ENCODE measurements around the gene TGFBR2. TPM values are rescaled to one million over a fixed set of nuclear protein-coding genes. Genes with fewer than 3 reads are reported as not detected.
A peak's percentile ranks its signal among the peaks of the same experiment; 100 is the strongest.
"Not testable (repeated sequence)": the region's sequence is repeated elsewhere in the genome, so short reads cannot be mapped to it uniquely, and the experiment has no call there.

The TGFBR2 gene
- total RNA-seq, 4 donors from 2014 or later, result 10.1 to 114 (median 48.7) TPM

DNA sequence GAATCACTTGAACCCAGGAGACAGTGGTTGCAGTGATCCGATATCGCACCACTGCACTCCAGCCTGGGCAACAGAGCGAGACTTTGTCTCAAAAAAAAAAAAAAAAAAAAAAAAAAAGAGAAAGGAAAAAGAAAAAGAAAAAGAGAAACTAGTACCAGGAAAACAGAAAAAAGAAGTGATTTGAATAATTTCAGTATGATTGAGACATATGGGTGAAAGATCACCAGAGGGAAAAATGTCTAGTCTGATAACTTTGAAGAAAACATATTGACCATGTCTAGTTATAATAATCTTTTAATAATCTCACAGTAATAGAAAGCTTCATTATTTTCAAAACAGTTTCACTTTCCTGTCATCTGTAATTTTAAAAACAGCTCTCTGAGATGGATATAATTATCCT lies 16.4 kb downstream of the TGFBR2 start:
- TF ChIP-seq, protein P1, sequence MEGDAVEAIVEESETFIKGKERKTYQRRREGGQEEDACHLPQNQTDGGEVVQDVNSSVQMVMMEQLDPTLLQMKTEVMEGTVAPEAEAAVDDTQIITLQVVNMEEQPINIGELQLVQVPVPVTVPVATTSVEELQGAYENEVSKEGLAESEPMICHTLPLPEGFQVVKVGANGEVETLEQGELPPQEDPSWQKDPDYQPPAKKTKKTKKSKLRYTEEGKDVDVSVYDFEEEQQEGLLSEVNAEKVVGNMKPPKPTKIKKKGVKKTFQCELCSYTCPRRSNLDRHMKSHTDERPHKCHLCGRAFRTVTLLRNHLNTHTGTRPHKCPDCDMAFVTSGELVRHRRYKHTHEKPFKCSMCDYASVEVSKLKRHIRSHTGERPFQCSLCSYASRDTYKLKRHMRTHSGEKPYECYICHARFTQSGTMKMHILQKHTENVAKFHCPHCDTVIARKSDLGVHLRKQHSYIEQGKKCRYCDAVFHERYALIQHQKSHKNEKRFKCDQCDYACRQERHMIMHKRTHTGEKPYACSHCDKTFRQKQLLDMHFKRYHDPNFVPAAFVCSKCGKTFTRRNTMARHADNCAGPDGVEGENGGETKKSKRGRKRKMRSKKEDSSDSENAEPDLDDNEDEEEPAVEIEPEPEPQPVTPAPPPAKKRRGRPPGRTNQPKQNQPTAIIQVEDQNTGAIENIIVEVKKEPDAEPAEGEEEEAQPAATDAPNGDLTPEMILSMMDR (IDR thresholded peaks at IDR 0.05), result no peak
- TF ChIP-seq POLR2A (IDR thresholded peaks at IDR 0.05), result no peak

DNA sequence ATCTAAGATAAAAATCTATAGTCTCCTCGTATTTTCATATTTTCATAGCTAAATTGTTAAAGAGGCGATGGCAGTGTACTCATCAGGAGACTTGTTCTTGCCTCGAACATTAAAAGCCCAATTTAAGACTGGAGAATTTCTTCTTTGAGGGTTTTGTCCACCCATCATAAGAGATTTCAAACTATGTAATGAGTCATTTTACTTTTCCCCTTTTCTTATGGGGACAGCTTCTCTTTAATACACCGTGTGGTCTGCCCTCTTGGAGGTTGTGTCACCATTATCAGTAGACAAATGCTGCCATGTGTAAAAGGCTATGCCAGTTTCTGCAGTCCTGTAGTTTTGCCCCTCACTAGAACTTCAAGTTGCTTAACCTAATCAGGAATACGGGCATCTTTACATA lies 16.9 kb downstream of the TGFBR2 start:
- intact Hi-C loops (cut with DNase I), result no loop called here
- Histone ChIP-seq H3K27ac (peak overlapping the region in 3 of 4 donors; percentile 19 to 33 (median 32)), H3K4me3 (no peak overlapping the region), H3K36me3 (peaks cover 0 to 8% (median 0%) of the 10 kb centered on the region in 3 donors), H3K27me3 (no peaks in the 10 kb centered on the region), H3K9me3 (no peaks in the 10 kb centered on the region), H3K4me1 (peaks cover 16 to 99% (median 70%) of the 10 kb centered on the region in 3 donors)
- no peak for TF ChIP-seq POLR2A (IDR thresholded peaks at IDR 0.05)
- TF ChIP-seq, protein P1 (IDR thresholded peaks at IDR 0.05), result no peak
- no peak for DNase-seq
- 67 to 76% methylated on average over 5 of the region's 5 CpGs for WGBS, 2 donors

More for the DNA sequence above, 16.4 kb downstream of the TGFBR2 start:
- H3K27me3 ChIP-seq, result no peaks in the 10 kb centered on the region
- peaks cover 0 to 8% (median 0%) of the 10 kb centered on the region in 3 donors for H3K36me3 ChIP-seq
- no peak for DNase-seq
- intact Hi-C loops (cut with DNase I), result no loop called here
- H3K4me3 ChIP-seq, result no peak overlapping the region
- peaks cover 16 to 99% (median 65%) of the 10 kb centered on the region in 3 donors for H3K4me1 ChIP-seq
- peak overlapping the region in 3 of 4 donors; percentile 25 to 33 (median 28) for H3K27ac ChIP-seq
- no peaks in the 10 kb centered on the region for H3K9me3 ChIP-seq
- 79 to 100% methylated on average over 2 to 3 of the region's 3 CpGs for WGBS, 2 donors

DNA sequence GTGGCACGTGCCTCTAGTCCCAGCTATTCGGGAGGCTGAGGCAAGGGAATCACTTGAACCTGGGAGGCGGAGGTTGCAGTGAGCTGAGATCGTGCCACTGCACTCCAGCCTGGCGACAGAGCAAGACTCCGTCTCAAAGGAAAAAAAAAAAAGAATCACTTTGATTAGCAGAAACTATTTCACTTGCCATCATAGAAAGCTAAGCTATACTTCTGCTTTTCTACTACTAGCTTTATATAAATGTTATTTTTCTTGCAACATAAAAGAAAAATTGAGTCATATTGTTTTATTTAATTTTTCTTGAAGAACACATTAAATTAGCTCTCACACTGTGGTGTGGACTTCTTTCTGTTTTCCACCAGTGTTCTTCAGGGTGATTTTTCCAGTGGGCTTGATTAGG lies 18.1 kb downstream of the TGFBR2 start:
- H3K9me3 ChIP-seq; H3K27me3 ChIP-seq; DNase-seq; H3K4me3 ChIP-seq; intact Hi-C loops (cut with DNase I); H3K36me3 ChIP-seq: not testable (repeated sequence)
- Histone ChIP-seq H3K27ac (peak overlapping the region in 1 of 4 donors; percentile 44), H3K4me1 (peaks cover 21 to 99% (median 76%) of the 10 kb centered on the region in 3 donors)
- 78 to 88% methylated on average over 6 of the region's 6 CpGs for WGBS, 2 donors

DNA sequence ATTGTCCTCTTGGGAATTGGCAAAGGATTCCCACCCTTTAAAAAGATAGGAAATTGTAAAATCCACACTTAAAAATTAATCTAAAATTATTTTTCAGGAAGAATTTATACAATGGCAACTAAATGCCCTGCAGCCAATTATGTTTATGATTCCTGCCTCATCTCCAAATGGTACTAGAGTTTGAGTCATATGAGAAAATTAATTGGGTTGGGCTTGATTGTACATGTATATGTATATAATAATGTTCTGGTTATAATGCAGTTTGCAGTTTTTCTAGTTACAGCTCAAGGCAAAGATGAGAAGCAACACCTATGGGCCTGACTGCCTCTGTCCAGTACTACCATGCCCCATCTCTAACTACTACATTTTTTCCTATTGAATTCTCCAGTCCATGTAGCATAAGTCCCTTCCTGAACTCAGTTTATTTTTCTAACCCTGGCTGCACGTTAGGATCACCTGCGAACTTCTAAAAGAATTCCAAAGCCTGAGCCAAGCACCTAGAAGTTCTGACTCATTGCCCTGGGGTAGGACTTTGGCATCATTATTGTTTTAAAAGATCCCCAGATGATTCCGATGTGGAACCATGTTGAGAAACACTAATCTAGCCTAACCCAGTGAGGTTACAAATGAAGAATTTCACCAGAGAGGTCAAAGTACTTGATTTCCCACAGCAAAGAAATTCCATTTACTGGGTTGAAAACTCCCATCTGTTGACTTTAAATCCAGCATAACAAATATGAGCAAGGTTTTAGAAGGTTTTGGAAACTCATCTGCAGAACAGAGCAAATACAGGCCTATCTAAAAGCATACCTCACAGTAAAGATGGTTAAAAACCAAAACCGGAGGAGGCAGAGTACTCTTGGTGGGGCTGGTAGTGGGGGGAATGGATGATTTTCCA lies 19.4 kb downstream of the TGFBR2 start:
- no peaks in the 10 kb centered on the region for H3K9me3 ChIP-seq
- 39 to 51% methylated on average over 3 to 4 of the region's 4 CpGs for WGBS, 2 donors
- peak overlapping the region; percentile 48 to 80 (median 70) for H3K27ac ChIP-seq
- H3K4me1 ChIP-seq, result peaks cover 18 to 100% (median 78%) of the 10 kb centered on the region in 3 donors
- no peak for DNase-seq
- peak overlapping the region in 1 of 4 donors; percentile 7 for H3K4me3 ChIP-seq
- TF ChIP-seq, protein P1 (IDR thresholded peaks at IDR 0.05), result no peak
- TF ChIP-seq POLR2A (IDR thresholded peaks at IDR 0.05), result no peak
- intact Hi-C loops (cut with DNase I), result no loop called here
- peaks cover 0 to 8% (median 0%) of the 10 kb centered on the region in 3 donors for H3K36me3 ChIP-seq
- H3K27me3 ChIP-seq, result no peaks in the 10 kb centered on the region

DNA sequence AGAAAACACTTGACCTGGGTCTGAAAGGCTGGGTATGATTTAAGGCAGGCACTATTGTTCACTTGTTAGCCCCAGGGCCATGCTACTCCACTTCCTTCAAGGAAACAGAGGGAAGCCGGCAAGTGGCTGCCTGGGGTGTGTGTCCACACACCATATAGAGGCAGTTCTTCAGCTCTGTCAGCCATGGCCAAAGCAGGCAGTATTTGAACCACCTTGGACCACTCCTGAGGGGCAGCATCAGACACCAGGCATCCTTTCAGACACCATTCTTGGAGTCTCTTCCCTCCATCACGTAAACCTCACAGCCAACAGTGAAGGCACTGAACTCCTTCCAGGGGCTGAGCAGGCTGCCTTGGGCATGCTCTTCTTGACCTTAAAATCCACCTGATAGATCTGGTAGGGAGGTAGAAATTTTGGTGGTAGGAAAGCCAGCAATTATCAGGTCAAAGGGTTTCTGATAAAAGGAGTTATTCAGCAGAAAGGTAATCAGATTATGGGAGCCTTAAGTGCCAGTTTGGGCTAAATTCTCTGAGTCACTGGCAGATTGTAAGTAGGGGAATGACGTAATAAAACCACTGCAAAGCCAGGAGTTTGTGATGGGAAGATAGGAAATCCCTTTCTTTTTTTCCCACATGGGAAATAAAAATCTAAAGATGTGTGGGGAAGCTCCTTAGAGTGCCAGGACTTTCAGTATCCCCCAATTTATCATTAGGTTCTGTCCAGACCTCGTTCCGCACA lies 20.2 kb downstream of the TGFBR2 start:
- Histone ChIP-seq H3K36me3 (peaks cover 0 to 8% (median 0%) of the 10 kb centered on the region in 3 donors), H3K27me3 (no peaks in the 10 kb centered on the region), H3K4me1 (peaks cover 16 to 100% (median 81%) of the 10 kb centered on the region in 3 donors), H3K9me3 (no peaks in the 10 kb centered on the region), H3K4me3 (peak overlapping the region in 1 of 4 donors; percentile 7), H3K27ac (peak overlapping the region; percentile 48 to 80 (median 70))
- TF ChIP-seq POLR2A (IDR thresholded peaks at IDR 0.05), result no peak
- no peak for DNase-seq
- 60 to 66% methylated on average over 5 of the region's 5 CpGs for WGBS, 2 donors
- intact Hi-C loops (cut with DNase I), result no loop called here

Data from esophagus squamous epithelium (tissue), 5 donors.